ENCODE data around the gene LHX4. TPM values are rescaled to one million over a fixed set of nuclear protein-coding genes. Genes with fewer than 3 reads are reported as not detected.

Gene LHX4
- total RNA-seq, 3 donors from 2014 or later = 0.41 to 2.5 (median 0.89) TPM

GRCh38 chr1:180219776-180220175 is 10.3 kb upstream of the LHX4 start:
- Histone ChIP-seq H3K4me1 (ENCODE audit: low read depth) (no peaks in the 10 kb centered on the region), H3K9me3 (no peaks in the 10 kb centered on the region), H3K36me3 (ENCODE audit: low read depth) (no peaks in the 10 kb centered on the region), H3K4me3 (no peak overlapping the region)
- intact Hi-C loops (cut with DNase I, micrococcal nuclease) = no loop called here
- ATAC-seq (no peak), DNase-seq (no peak)
- no peak for TF ChIP-seq CTCF (IDR thresholded peaks at IDR 0.05)

- TF ChIP-seq CTCF (IDR thresholded peaks at IDR 0.05) = no peak
- intact Hi-C loops (cut with DNase I, micrococcal nuclease) = no loop called here
- H3K4me3 ChIP-seq = no peak overlapping the region
- no peaks in the 10 kb centered on the region for H3K9me3 ChIP-seq
- ATAC-seq = no peak
- no peaks in the 10 kb centered on the region for H3K36me3 ChIP-seq (ENCODE audit: low read depth)
- DNase-seq = no peak
- no peaks in the 10 kb centered on the region for H3K4me1 ChIP-seq (ENCODE audit: low read depth)
Observed at GRCh38 chr1:180221462-180221861, 8.6 kb upstream of the LHX4 start.

- H3K9me3 ChIP-seq = no peaks in the 10 kb centered on the region
- H3K4me3 ChIP-seq = no peak overlapping the region
- H3K36me3 ChIP-seq (ENCODE audit: low read depth) = no peaks in the 10 kb centered on the region
- TF ChIP-seq CTCF (IDR thresholded peaks at IDR 0.05) = no peak
- DNase-seq = no peak
- ATAC-seq = no peak
- H3K4me1 ChIP-seq (ENCODE audit: low read depth) = peaks cover 10% of the 10 kb centered on the region
- intact Hi-C loops (cut with DNase I, micrococcal nuclease) = no loop called here
Observed at GRCh38 chr1:180224902-180225301, 5.2 kb upstream of the LHX4 start.

GRCh38 chr1:180225403-180225802 is 4.7 kb upstream of the LHX4 start:
- Histone ChIP-seq H3K4me1 (ENCODE audit: low read depth) (peaks cover 12% of the 10 kb centered on the region), H3K9me3 (no peaks in the 10 kb centered on the region), H3K4me3 (no peak overlapping the region), H3K36me3 (ENCODE audit: low read depth) (no peaks in the 10 kb centered on the region)
- no peak for TF ChIP-seq CTCF (IDR thresholded peaks at IDR 0.05)
- ATAC-seq (no peak), DNase-seq (no peak)
- intact Hi-C loops (cut with DNase I, micrococcal nuclease) = no loop called here

GRCh38 chr1:180227861-180228647 is 2.0 kb upstream of the LHX4 start:
- DNase-seq = no peak
- intact Hi-C loops (cut with DNase I, micrococcal nuclease) = no loop called here
- H3K36me3 ChIP-seq (ENCODE audit: low read depth) = no peaks in the 10 kb centered on the region
- no peak for TF ChIP-seq CTCF (IDR thresholded peaks at IDR 0.05)
- peaks cover 24% of the 10 kb centered on the region for H3K4me1 ChIP-seq (ENCODE audit: low read depth)
- H3K4me3 ChIP-seq = no peak overlapping the region
- H3K9me3 ChIP-seq = no peaks in the 10 kb centered on the region
- no peak for ATAC-seq
